SK-N-SH (cell line): ENCODE results near the gene CATSPERB.

Experiments
- RAD21 ChIP-seq: IDR thresholded peaks from 2 replicates; pipeline ENCODE4 v1.6.1; 2012; ENCODE audit warnings: mild to moderate bottlenecking, low read length
- REST ChIP-seq: IDR thresholded peaks from 2 replicates; pipeline ENCODE4 v1.6.1; 2012; ENCODE audit warnings: mild to moderate bottlenecking, low read depth, low read length, moderate library complexity
- RFX5 ChIP-seq: IDR thresholded peaks from 2 replicates; pipeline ENCODE4 v1.6.1; 2012; ENCODE audit warnings: mild to moderate bottlenecking, improper control_type of control experiment, low read length
- TF ChIP-seq, protein P1 (sequence below): fragments of 200-600 bp; sonication (generic); IDR thresholded peaks from 2 replicates; pipeline ENCODE4 v1.6.1; 2017; ENCODE audit warnings: antibody characterized with exemption, mild to moderate bottlenecking, moderate library complexity

- TF ChIP-seq, protein P1, sequence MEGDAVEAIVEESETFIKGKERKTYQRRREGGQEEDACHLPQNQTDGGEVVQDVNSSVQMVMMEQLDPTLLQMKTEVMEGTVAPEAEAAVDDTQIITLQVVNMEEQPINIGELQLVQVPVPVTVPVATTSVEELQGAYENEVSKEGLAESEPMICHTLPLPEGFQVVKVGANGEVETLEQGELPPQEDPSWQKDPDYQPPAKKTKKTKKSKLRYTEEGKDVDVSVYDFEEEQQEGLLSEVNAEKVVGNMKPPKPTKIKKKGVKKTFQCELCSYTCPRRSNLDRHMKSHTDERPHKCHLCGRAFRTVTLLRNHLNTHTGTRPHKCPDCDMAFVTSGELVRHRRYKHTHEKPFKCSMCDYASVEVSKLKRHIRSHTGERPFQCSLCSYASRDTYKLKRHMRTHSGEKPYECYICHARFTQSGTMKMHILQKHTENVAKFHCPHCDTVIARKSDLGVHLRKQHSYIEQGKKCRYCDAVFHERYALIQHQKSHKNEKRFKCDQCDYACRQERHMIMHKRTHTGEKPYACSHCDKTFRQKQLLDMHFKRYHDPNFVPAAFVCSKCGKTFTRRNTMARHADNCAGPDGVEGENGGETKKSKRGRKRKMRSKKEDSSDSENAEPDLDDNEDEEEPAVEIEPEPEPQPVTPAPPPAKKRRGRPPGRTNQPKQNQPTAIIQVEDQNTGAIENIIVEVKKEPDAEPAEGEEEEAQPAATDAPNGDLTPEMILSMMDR: no peak
- TF ChIP-seq RFX5 (no peak), REST (no peak), RAD21 (no peak)
These were observed 57.0 kb downstream of the CATSPERB start for GRCh38 chr14:91674911-91675310.
